KMS-11 (cell line): ENCODE measurements around the gene DRAP1.

Experiments
- H2AFZ ChIP-seq: fragments of 200-600 bp; sonication (generic); 2 replicates; pipeline ENCODE4 v1.6.1; 2016; ENCODE audit warnings: antibody characterized with exemption, mixed run types, low read depth
- H3K27ac ChIP-seq: fragments of 200-600 bp; sonication (generic); 2 replicates; pipeline ENCODE4 v1.6.1; 2016; ENCODE audit warnings: mild to moderate bottlenecking, mixed run types
- H3K27me3 ChIP-seq: fragments of 200-600 bp; sonication (generic); 2 replicates; pipeline ENCODE4 v1.6.1; 2017; ENCODE audit warnings: mild to moderate bottlenecking, low read depth, mixed run types, moderate library complexity; ENCODE audit not compliant: insufficient read depth
- H3K36me3 ChIP-seq: fragments of 200-600 bp; sonication (generic); 2 replicates; pipeline ENCODE4 v1.6.1; 2017; ENCODE audit warnings: mild to moderate bottlenecking, mixed run types; ENCODE audit not compliant: insufficient read depth
- H3K4me1 ChIP-seq: fragments of 200-600 bp; sonication (generic); 2 replicates; pipeline ENCODE4 v1.6.1; 2016; ENCODE audit warnings: mild to moderate bottlenecking, low read depth, mixed run types; ENCODE audit not compliant: poor library complexity, severe bottlenecking
- H3K4me2 ChIP-seq: fragments of 200-600 bp; sonication (generic); 2 replicates; pipeline ENCODE4 v1.7.0; 2016; ENCODE audit warnings: mild to moderate bottlenecking, mixed run types
- H3K4me3 ChIP-seq: fragments of 200-600 bp; sonication (generic); IDR thresholded peaks from 2 replicates; pipeline ENCODE4 v1.6.1; 2017; ENCODE audit warnings: low read depth, low read length, mixed read lengths; ENCODE audit not compliant: insufficient read depth
- H3K79me2 ChIP-seq: fragments of 200-600 bp; sonication (generic); 2 replicates; pipeline ENCODE4 v1.6.1; 2016; ENCODE audit warnings: low read depth, mixed run types; ENCODE audit not compliant: insufficient read depth
- H3K9ac ChIP-seq: fragments of 200-600 bp; sonication (generic); 2 replicates; pipeline ENCODE4 v1.6.1; 2016; ENCODE audit warnings: mild to moderate bottlenecking, mixed run types
- H4K20me1 ChIP-seq: fragments of 200-600 bp; sonication (generic); 2 replicates; pipeline ENCODE4 v1.6.1; 2016; ENCODE audit warnings: mild to moderate bottlenecking, mixed run types; ENCODE audit not compliant: insufficient read depth
- TF ChIP-seq, protein P1 (sequence below): fragments of 200-600 bp; sonication (generic); conservative IDR thresholded peaks from 2 replicates; pipeline ENCODE4 v1.6.1; 2017; ENCODE audit warnings: low read depth, mild to moderate bottlenecking, antibody characterized with exemption, low read length, moderate library complexity, mixed read lengths

Gene DRAP1, protein sequence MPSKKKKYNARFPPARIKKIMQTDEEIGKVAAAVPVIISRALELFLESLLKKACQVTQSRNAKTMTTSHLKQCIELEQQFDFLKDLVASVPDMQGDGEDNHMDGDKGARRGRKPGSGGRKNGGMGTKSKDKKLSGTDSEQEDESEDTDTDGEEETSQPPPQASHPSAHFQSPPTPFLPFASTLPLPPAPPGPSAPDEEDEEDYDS

DNA sequence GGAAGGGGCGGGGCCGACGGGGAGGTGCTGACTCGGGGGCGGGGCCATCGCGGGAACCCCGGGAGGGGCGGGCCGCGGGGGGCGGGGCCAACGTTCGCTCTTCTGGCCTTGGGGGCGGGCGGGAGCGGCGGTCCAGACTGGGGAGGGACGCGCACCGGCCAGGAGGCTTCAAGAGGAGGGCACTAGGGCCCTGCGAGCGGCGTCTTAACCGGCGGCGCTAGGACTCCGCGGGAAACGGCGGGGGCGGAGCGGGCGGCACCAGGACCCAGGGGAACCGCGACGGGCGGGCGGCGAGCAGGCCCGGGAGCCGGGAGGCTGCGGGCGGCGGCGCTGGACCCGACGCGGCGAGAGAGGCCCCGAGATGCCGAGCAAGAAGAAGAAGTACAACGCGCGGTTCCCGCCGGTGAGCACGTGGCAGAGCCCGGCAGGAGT, at the start of gene DRAP1:
DRAP1 (plus strand) TSS at position 286 of the 432 bp plus-strand sequence; CDS start at position 362, 76 bp downstream.
- Histone ChIP-seq H3K27ac (peak within 1 kb of the TSS; percentile 56), H4K20me1 (no peaks in the 10 kb centered on the region), H3K4me1 (peaks cover 14% of the 10 kb centered on the region), H3K4me3 (no peak within 1 kb of the TSS), H3K9ac (peak within 1 kb of the TSS; percentile 82), H3K4me2 (peak within 1 kb of the TSS; percentile 96), H3K36me3 (no peaks in the 10 kb centered on the region), H3K79me2 (peaks cover 13% of the 10 kb centered on the region; the same call in 1 of the 2 replicates), H3K27me3 (no peaks in the 10 kb centered on the region), H2AFZ (peak within 1 kb of the TSS; percentile 64)
- TF ChIP-seq, protein P1, sequence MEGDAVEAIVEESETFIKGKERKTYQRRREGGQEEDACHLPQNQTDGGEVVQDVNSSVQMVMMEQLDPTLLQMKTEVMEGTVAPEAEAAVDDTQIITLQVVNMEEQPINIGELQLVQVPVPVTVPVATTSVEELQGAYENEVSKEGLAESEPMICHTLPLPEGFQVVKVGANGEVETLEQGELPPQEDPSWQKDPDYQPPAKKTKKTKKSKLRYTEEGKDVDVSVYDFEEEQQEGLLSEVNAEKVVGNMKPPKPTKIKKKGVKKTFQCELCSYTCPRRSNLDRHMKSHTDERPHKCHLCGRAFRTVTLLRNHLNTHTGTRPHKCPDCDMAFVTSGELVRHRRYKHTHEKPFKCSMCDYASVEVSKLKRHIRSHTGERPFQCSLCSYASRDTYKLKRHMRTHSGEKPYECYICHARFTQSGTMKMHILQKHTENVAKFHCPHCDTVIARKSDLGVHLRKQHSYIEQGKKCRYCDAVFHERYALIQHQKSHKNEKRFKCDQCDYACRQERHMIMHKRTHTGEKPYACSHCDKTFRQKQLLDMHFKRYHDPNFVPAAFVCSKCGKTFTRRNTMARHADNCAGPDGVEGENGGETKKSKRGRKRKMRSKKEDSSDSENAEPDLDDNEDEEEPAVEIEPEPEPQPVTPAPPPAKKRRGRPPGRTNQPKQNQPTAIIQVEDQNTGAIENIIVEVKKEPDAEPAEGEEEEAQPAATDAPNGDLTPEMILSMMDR: no peak

DNA sequence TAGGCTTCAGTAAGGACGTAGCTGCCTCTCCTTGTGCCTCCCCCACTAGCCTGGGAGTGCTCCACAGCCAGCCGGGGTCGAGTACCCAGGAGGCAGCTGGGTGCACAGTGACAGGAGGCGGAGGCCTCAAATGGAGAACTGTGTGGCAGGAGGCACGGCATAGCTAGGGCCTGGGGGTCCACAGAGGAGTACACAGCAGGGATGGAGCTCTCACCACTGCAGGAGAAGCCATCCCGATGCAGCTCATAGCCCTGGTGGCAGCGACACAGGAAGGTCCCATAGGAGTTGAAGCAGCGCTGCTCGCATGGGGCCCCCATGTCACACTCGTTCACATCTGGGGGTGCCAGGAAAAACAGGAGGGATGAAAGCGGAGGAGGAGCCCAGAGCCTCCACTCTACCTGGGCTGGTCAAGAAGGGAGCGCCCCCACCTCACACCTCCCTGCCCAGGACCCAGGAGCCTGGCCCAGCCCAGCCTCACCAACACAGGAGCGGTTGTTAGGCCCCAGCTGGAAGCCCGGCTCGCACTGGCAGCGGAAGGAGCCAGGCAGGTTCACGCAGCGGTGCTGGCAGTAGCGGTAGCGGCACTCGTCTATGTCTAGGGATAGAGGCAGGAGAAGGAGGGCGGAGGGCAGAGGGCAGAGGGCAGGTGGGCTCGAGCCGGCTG, 49.5 kb upstream of the DRAP1 start:
- Histone ChIP-seq H3K4me1 (peaks cover 13% of the 10 kb centered on the region), H4K20me1 (no peaks in the 10 kb centered on the region), H3K79me2 (no peaks in the 10 kb centered on the region), H3K36me3 (no peaks in the 10 kb centered on the region), H3K27ac (no peak overlapping the region), H3K9ac (no peak overlapping the region), H3K4me2 (no peak overlapping the region), H2AFZ (no peak overlapping the region), H3K27me3 (no peaks in the 10 kb centered on the region), H3K4me3 (no peak overlapping the region)
- TF ChIP-seq, protein P1: no peak

DNA sequence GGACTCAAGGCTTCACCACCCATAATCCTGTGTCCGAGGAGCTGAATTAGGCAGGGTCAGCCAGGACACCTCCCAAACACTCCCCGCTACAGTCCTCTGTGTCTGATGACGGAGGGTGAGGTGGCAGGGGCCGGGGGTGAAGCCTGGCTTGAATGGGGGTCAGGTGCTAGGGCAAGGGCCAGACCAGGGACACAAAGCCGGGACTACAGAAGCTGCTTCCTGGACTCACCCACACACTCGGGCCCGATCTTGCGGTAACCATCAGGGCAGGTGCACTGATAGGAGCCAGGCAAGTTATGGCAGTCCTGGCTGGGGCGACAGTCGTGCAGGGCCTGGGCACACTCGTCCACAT, 48.9 kb upstream of the DRAP1 start:
- Histone ChIP-seq H3K4me1 (peaks cover 13% of the 10 kb centered on the region), H2AFZ (no peak overlapping the region), H3K79me2 (no peaks in the 10 kb centered on the region), H3K27ac (no peak overlapping the region), H3K4me3 (no peak overlapping the region), H3K4me2 (no peak overlapping the region), H3K36me3 (no peaks in the 10 kb centered on the region), H3K9ac (no peak overlapping the region), H4K20me1 (no peaks in the 10 kb centered on the region), H3K27me3 (no peaks in the 10 kb centered on the region)
- TF ChIP-seq, protein P1: no peak

DNA sequence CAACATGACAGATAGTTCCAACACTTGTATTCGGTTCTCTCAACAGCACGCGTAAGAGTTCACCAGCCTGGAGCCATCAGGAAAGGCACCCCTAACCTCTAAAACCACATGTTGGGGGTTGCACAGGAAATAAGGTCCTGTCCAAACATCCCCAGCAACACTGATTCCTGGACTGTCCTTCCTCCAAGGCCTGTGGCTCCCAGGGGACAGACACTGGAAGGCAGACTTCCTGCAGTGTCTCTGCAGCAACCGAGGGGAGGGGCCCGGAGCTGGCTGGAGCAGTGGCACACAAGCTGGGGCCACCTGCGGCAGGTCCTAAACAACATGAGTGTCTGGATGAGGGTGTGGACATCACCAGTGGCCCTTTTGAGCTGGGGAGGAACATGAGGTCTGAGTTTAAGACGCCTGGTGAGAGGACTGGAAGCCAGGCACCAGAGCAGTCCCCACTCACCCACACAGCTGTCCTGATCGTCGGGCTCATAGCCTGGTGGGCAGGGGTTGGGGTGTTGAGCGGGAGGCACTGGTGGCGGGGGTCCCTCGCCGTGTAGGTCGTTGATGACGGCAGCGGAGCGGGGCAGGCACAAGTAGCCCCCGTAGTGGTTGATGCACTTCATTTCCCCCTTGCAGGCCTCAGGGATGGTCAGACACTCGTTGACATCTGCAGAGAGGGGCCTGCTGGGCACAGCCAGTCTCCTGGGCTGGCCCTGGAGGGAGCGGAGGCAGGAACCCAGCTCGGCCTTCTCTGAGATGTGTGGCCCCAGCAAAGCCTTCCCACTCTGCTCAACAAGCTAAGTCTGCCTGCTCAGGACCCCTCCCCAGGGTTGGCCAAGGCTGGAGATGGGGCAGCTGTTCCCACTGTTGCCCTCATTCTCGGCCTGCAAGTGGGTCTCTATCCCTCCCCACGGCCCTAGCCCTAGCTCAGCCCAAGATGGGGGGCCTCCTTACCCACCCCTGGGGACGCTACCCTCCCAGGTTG, 48.2 kb upstream of the DRAP1 start:
- Histone ChIP-seq H4K20me1 (no peaks in the 10 kb centered on the region), H3K36me3 (no peaks in the 10 kb centered on the region), H3K4me1 (peaks cover 13% of the 10 kb centered on the region), H3K27me3 (no peaks in the 10 kb centered on the region), H2AFZ (no peak overlapping the region), H3K9ac (no peak overlapping the region), H3K79me2 (no peaks in the 10 kb centered on the region), H3K4me2 (no peak overlapping the region), H3K4me3 (no peak overlapping the region), H3K27ac (no peak overlapping the region)
- TF ChIP-seq, protein P1: no peak
